Uterus (tissue), 2 donors: ENCODE measurements around the gene ATP2C1.

Source experiments
- CTCF ChIP-seq, 4 experiments: fragments of 200-600 bp in 2 of 4; fragments of 450-650 bp in 2 of 4; sonication (generic) in 2 of 4; IDR thresholded peaks; one replicate each; pipeline ENCODE4 v1.5.1; 2016 to 2019; ENCODE audit warnings: antibody characterized with exemption in 4 of 4, mild to moderate bottlenecking in 2 of 4, moderate library complexity in 1 of 4
- POLR2A ChIP-seq, 2 donors: fragments of 450-650 bp; IDR thresholded peaks; one replicate each; pipeline ENCODE4 v1.6.1; 2016; ENCODE audit warnings: antibody characterized with exemption in 2 of 2, mild to moderate bottlenecking in 1 of 2, moderate library complexity in 1 of 2

DNA sequence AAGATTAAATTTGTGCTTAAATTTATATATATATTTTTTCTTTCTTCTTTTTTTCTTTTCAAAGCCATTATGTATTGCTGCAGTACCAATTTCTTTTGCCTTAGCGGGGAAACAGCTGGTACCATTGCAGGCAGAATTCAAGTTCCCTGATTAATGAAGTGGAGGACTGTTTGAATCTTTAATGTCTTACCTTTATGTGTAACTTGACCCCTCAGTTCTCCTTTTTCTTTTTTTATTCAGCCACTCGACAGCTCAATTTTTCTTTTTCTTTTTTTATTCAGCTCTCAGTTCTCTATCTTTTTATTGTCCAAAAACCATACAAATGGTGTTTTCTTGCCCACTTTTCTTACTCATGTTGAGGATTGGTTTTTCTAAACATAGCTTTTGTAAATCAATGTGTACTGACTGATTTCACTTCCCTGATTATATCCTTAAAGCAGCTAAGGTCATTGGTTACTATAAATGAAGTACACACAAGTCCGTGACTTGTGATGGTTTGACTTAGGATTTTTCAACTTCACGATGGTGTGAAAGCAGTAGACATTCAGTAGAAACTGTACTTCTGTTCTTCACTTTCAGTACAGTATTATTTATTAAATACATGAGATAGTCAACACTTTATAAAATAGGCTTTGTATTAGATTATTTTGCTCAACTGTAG, 22.8 kb downstream of the ATP2C1 start:
- TF ChIP-seq CTCF (IDR thresholded peaks at IDR 0.05): no peak
- TF ChIP-seq POLR2A (IDR thresholded peaks at IDR 0.05): no peak
